H7 (cell line): ENCODE measurements around the gene AK4. TPM values are rescaled to one million over a fixed set of nuclear protein-coding genes. Genes with fewer than 3 reads are reported as not detected.

Source experiments
- DNase-seq: peaks from one replicate; pipeline ENCODE4 v3.0.0; 2012
- H3K27me3 ChIP-seq: 2 replicates; pipeline ENCODE4 v1.6.0; 2011; ENCODE audit warnings: mild to moderate bottlenecking, low read length; ENCODE audit not compliant: control insufficient read depth, insufficient read depth
- H3K36me3 ChIP-seq: replicated peaks from 2 replicates; pipeline ENCODE4 v1.5.1; 2011; ENCODE audit warnings: low read length; ENCODE audit not compliant: control insufficient read depth, insufficient read depth
- H3K4me3 ChIP-seq: 2 replicates; pipeline ENCODE4 v1.5.1; 2011; ENCODE audit warnings: low read depth, mild to moderate bottlenecking, control low read depth, low read length, moderate library complexity; ENCODE audit not compliant: insufficient read depth
- total RNA-seq: library from RNA; depleted of rRNA; stranded (reverse); fragments of >200 nt; shearing (Covaris generic); gene quantifications from 2 replicates; pipeline ENCODE4 v1.2.3, GENCODE V29; 2014

Gene AK4
- total RNA-seq, 1 experiment from 2014 or later: 227 TPM

GRCh38 chr1:65254320-65255034 lies 106.5 kb downstream of the AK4 start:
- peak overlapping the region; percentile 87 for H3K4me3 ChIP-seq
- DNase-seq: peak; percentile 96
- peaks cover 18% of the 10 kb centered on the region for H3K27me3 ChIP-seq
- H3K36me3 ChIP-seq: no peaks in the 10 kb centered on the region

- Histone ChIP-seq H3K4me3 (peak overlapping the region; percentile 87), H3K36me3 (no peaks in the 10 kb centered on the region), H3K27me3 (peaks cover 18% of the 10 kb centered on the region)
- peak; percentile 30 for DNase-seq
Observed at GRCh38 chr1:65255035-65255655, 107.1 kb downstream of the AK4 start.

GRCh38 chr1:65255656-65256050 lies 107.7 kb downstream of the AK4 start:
- DNase-seq: no peak
- H3K36me3 ChIP-seq: no peaks in the 10 kb centered on the region
- peaks cover 18% of the 10 kb centered on the region for H3K27me3 ChIP-seq
- H3K4me3 ChIP-seq: peak overlapping the region; percentile 87

GRCh38 chr1:65256860-65257708 lies 109.1 kb downstream of the AK4 start:
- peaks cover 18% of the 10 kb centered on the region for H3K27me3 ChIP-seq

GRCh38 chr1:65258106-65258505 lies 110.1 kb downstream of the AK4 start:
- Histone ChIP-seq H3K27me3 (peaks cover 18% of the 10 kb centered on the region), H3K4me3 (no peak overlapping the region), H3K36me3 (no peaks in the 10 kb centered on the region)
- no peak for DNase-seq

More at GRCh38 chr1:65256860-65257708, 109.1 kb downstream of the AK4 start:
- DNase-seq: no peak
- Histone ChIP-seq H3K4me3 (no peak overlapping the region), H3K36me3 (no peaks in the 10 kb centered on the region)

- H3K4me3 ChIP-seq: no peak overlapping the region
- no peak for DNase-seq
- H3K27me3 ChIP-seq: peaks cover 10% of the 10 kb centered on the region
- H3K36me3 ChIP-seq: no peaks in the 10 kb centered on the region
Observed at GRCh38 chr1:65259816-65260215, 111.8 kb downstream of the AK4 start.

GRCh38 chr1:65260851-65261473 lies 113.0 kb downstream of the AK4 start:
- Histone ChIP-seq H3K4me3 (no peak overlapping the region), H3K36me3 (no peaks in the 10 kb centered on the region), H3K27me3 (no peaks in the 10 kb centered on the region; the same call in 1 of the 2 replicates)
- no peak for DNase-seq

- Histone ChIP-seq H3K27me3 (peaks cover 3% of the 10 kb centered on the region; the same call in 1 of the 2 replicates), H3K4me3 (no peak overlapping the region), H3K36me3 (no peaks in the 10 kb centered on the region)
- DNase-seq: no peak
Observed at GRCh38 chr1:65263286-65263685, 115.3 kb downstream of the AK4 start.

- Histone ChIP-seq H3K4me3 (peak overlapping the region; percentile 48), H3K36me3 (no peaks in the 10 kb centered on the region), H3K27me3 (peaks cover 3% of the 10 kb centered on the region; the same call in 1 of the 2 replicates)
- DNase-seq: peak; percentile 47
Observed at GRCh38 chr1:65264197-65264929, 116.4 kb downstream of the AK4 start.

- Histone ChIP-seq H3K4me3 (peak overlapping the region; percentile 63), H3K27me3 (peaks cover 3% of the 10 kb centered on the region; the same call in 1 of the 2 replicates), H3K36me3 (no peaks in the 10 kb centered on the region)
- no peak for DNase-seq
Observed at GRCh38 chr1:65265296-65265650, 117.3 kb downstream of the AK4 start.

- DNase-seq: peak; percentile 83
- H3K36me3 ChIP-seq: no peaks in the 10 kb centered on the region
- H3K27me3 ChIP-seq: peaks cover 3% of the 10 kb centered on the region; the same call in 1 of the 2 replicates
- H3K4me3 ChIP-seq: peak overlapping the region; percentile 63
Observed at GRCh38 chr1:65265651-65266351, 117.8 kb downstream of the AK4 start.

- Histone ChIP-seq H3K36me3 (no peaks in the 10 kb centered on the region), H3K4me3 (no peak overlapping the region), H3K27me3 (peaks cover 3% of the 10 kb centered on the region; the same call in 1 of the 2 replicates)
- DNase-seq: no peak
Observed at GRCh38 chr1:65266476-65266875, 118.5 kb downstream of the AK4 start.

- H3K4me3 ChIP-seq: no peak overlapping the region
- peaks cover 3% of the 10 kb centered on the region; the same call in 1 of the 2 replicates for H3K27me3 ChIP-seq
- DNase-seq: no peak
- no peaks in the 10 kb centered on the region for H3K36me3 ChIP-seq
Observed at GRCh38 chr1:65267271-65267670, 119.3 kb downstream of the AK4 start.
